Mesodermal cell (in vitro differentiated cells): ENCODE results near the gene PTPN1.

ENCODE experiments used
- H3K27ac ChIP-seq: 2 replicates; pipeline ENCODE4 v1.7.0; 2013; ENCODE audit warnings: mild to moderate bottlenecking, low read depth, low read length, moderate library complexity; ENCODE audit not compliant: severe bottlenecking
- H3K36me3 ChIP-seq: 2 replicates; pipeline ENCODE4 v1.7.1; 2013; ENCODE audit warnings: mild to moderate bottlenecking, low read length, moderate library complexity; ENCODE audit not compliant: control insufficient read depth, insufficient read depth
- H3K4me1 ChIP-seq: one replicate; pipeline ENCODE4 v1.7.1; 2013; ENCODE audit warnings: mild to moderate bottlenecking, low read length; ENCODE audit not compliant: insufficient read depth, control insufficient read depth, poor library complexity, severe bottlenecking
- H3K4me3 ChIP-seq: 2 replicates; pipeline ENCODE4 v1.7.0; 2013; ENCODE audit warnings: low read length, control low read depth, mild to moderate bottlenecking; ENCODE audit not compliant: insufficient read depth, poor library complexity, severe bottlenecking; ENCODE audit errors: extremely low read depth
- H3K9me3 ChIP-seq: 2 replicates; pipeline ENCODE4 v1.7.1; 2013; ENCODE audit warnings: mild to moderate bottlenecking, low read length, moderate library complexity; ENCODE audit not compliant: control insufficient read depth
- WGBS, 2 experiments: methylation state at CpG; one replicate each; pipeline ENCODE4 v1.1.5; 2013; ENCODE audit warnings: missing lambda C conversion rate in 2 of 2; ENCODE audit not compliant: insufficient coverage in 2 of 2; 5-methylcytosine and 5-hydroxymethylcytosine counted together

PTPN1 gene

DNA sequence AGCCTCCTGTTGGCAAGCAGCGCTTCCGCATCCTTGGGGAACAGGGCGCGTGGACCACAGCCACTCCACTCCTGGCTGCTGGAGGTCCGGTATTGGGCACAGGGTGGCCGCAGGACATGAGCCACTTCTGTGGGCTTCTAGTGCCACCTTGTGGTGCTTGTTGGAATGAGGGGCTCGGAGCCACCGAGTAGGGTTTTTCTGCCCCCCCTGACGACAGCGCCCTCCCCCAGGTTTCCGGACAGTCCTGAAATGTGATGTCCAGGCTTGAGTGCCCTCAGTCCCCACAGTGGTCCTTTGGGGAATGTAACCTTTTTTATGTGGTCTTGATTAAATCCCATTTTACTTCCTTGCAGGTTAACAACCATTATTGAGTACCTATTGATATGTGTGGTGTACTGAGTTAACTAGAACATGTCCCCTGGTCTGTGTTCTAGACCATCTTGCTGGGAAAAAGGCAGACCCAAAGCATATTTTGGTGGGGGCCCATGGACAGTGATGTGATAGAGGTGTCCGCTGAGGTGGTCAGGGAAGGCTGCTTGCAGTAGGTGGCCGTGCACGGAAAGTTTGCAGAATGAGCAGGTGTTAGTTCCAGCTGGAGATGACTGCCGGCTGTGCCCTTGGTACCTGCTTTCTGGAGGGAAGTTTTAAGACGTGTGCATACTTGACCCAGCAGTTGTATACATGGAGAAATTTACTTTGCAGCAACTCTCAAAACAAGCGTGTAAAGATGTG lies 70.0 kb downstream of the PTPN1 start:
- no peak overlapping the region for H3K4me3 ChIP-seq
- H3K36me3 ChIP-seq: peaks cover 90% of the 10 kb centered on the region
- 68 to 69% methylated on average over 12 to 15 of the region's 17 CpGs for WGBS, 2 experiments
- no peak overlapping the region for H3K27ac ChIP-seq
- H3K4me1 ChIP-seq: no peaks in the 10 kb centered on the region
- H3K9me3 ChIP-seq: no peaks in the 10 kb centered on the region

GRCh38 chr20:50580842-50581544 lies 70.8 kb downstream of the PTPN1 start:
- H3K27ac ChIP-seq: no peak overlapping the region
- no peaks in the 10 kb centered on the region for H3K9me3 ChIP-seq
- H3K4me3 ChIP-seq: no peak overlapping the region
- H3K36me3 ChIP-seq: peaks cover 92% of the 10 kb centered on the region
- no peaks in the 10 kb centered on the region for H3K4me1 ChIP-seq
- 95 to 98% methylated on average over 11 to 20 of the region's 21 CpGs for WGBS, 2 experiments

- H3K36me3 ChIP-seq: peaks cover 91% of the 10 kb centered on the region
- no peak overlapping the region for H3K27ac ChIP-seq
- H3K9me3 ChIP-seq: no peaks in the 10 kb centered on the region
- no peaks in the 10 kb centered on the region for H3K4me1 ChIP-seq
- H3K4me3 ChIP-seq: no peak overlapping the region
- WGBS, 2 experiments: 83 to 96% methylated on average over 3 to 5 of the region's 6 CpGs
These were observed 71.9 kb downstream of the PTPN1 start for GRCh38 chr20:50582092-50582491.

- no peaks in the 10 kb centered on the region for H3K4me1 ChIP-seq
- H3K27ac ChIP-seq: no peak overlapping the region
- WGBS, 2 experiments: 96 to 98% methylated on average over 18 to 19 of the region's 26 CpGs
- H3K36me3 ChIP-seq: peaks cover 91% of the 10 kb centered on the region
- no peak overlapping the region for H3K4me3 ChIP-seq
- no peaks in the 10 kb centered on the region for H3K9me3 ChIP-seq
These were observed 72.5 kb downstream of the PTPN1 start for GRCh38 chr20:50582591-50583234.

- no peaks in the 10 kb centered on the region for H3K4me1 ChIP-seq
- WGBS, 2 experiments: 94 to 97% methylated on average over 14 of the region's 15 CpGs
- no peak overlapping the region for H3K27ac ChIP-seq
- no peaks in the 10 kb centered on the region for H3K9me3 ChIP-seq
- no peak overlapping the region for H3K4me3 ChIP-seq
- H3K36me3 ChIP-seq: peaks cover 89% of the 10 kb centered on the region
These were observed 73.4 kb downstream of the PTPN1 start for GRCh38 chr20:50583442-50584150.

DNA sequence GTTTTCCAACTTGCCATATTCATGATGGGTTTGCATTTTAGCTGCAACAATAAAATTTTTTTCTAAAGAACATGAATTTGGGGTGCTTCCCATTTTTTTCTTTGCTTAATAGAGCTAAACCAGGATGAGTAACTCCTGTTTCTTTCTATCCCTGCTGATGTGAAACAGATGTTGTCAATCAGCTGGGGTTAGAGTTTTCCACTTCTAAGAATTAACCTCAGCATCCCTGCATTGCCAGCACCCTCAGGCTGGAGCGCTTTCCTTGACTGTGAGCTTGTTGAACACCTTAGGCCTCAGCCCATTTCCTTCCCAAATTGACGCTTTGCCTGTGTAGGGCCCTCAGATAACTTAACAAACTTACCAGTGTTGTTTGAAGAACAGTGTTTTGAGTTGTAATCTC lies 74.5 kb downstream of the PTPN1 start:
- no peaks in the 10 kb centered on the region for H3K4me1 ChIP-seq
- H3K36me3 ChIP-seq: peaks cover 82% of the 10 kb centered on the region
- 83 to 100% methylated on average over 1 of the region's 2 CpGs for WGBS, 2 experiments
- no peak overlapping the region for H3K27ac ChIP-seq
- no peaks in the 10 kb centered on the region for H3K9me3 ChIP-seq
- H3K4me3 ChIP-seq: no peak overlapping the region

GRCh38 chr20:50585214-50585613 lies 75.0 kb downstream of the PTPN1 start:
- no peaks in the 10 kb centered on the region for H3K4me1 ChIP-seq
- H3K36me3 ChIP-seq: peaks cover 82% of the 10 kb centered on the region
- no peak overlapping the region for H3K4me3 ChIP-seq
- no peaks in the 10 kb centered on the region for H3K9me3 ChIP-seq
- 94 to 97% methylated on average over 5 of the region's 5 CpGs for WGBS, 2 experiments
- no peak overlapping the region for H3K27ac ChIP-seq

- WGBS, 2 experiments: 92 to 99% methylated on average over 6 to 7 of the region's 9 CpGs
These were observed 75.5 kb downstream of the PTPN1 start for GRCh38 chr20:50585678-50586077.

GRCh38 chr20:50586531-50587232 lies 76.5 kb downstream of the PTPN1 start:
- WGBS, 2 experiments: 97 to 98% methylated on average over 9 of the region's 13 CpGs
- no peaks in the 10 kb centered on the region for H3K9me3 ChIP-seq
- H3K36me3 ChIP-seq: peaks cover 70% of the 10 kb centered on the region
- H3K27ac ChIP-seq: no peak overlapping the region
- H3K4me3 ChIP-seq: no peak overlapping the region
- no peaks in the 10 kb centered on the region for H3K4me1 ChIP-seq

More at GRCh38 chr20:50585678-50586077, 75.5 kb downstream of the PTPN1 start:
- Histone ChIP-seq H3K36me3 (peaks cover 80% of the 10 kb centered on the region), H3K9me3 (no peaks in the 10 kb centered on the region), H3K4me1 (no peaks in the 10 kb centered on the region), H3K27ac (no peak overlapping the region), H3K4me3 (no peak overlapping the region)
